ENCODE results near the gene SLC25A38.

Gene SLC25A38

DNA sequence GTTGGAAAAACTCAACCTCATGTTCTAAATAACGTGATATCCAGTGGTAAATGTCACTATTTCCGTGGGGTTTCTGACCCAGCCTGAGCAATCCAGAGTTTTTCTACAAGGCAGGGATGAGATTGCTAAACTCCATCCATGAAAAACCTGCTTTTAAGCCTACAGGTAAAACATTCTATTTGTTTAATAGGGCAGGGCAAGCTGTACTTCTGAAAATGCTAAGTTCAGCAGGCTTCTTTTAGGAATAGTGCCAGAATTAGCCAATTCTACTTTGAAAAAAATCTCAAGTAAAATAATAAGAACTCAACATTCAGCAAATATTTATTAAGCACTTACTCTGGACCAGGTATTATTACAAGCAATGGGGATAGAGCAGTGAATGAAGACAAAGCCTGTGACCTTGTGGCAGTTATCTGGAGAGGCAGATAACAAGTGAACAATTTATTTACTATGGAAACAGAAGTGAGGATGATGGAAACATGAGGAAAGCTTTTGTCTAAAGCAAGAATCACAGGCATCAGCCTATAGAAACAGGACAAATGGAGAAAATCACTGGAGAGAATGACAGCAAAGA lies 36.7 kb downstream of the SLC25A38 start:
- H3F3A ChIP-seq (ENCODE audit: control insufficient read depth, insufficient read depth), result peaks cover 15% of the 10 kb centered on the region
- no peaks in the 10 kb centered on the region for H3K4me1 ChIP-seq (ENCODE audit: control insufficient read depth, low read length)
- TF ChIP-seq EZH2phosphoT487 (IDR thresholded peaks at IDR 0.05; ENCODE audit: borderline replicate concordance, low read length), result no peak
- H3K4me3 ChIP-seq (ENCODE audit: low read length), result no peak overlapping the region
- no peak overlapping the region for H3K4me2 ChIP-seq (ENCODE audit: low read length)
- H3K27ac ChIP-seq (ENCODE audit: low read depth, low read length), result no peak overlapping the region
- no peaks in the 10 kb centered on the region for H3K9me3 ChIP-seq (ENCODE audit: control insufficient read depth, insufficient read depth, low read length)
- no peaks in the 10 kb centered on the region for H4K20me1 ChIP-seq (ENCODE audit: control insufficient read depth, insufficient read depth, low read depth, low read length)
- no peaks in the 10 kb centered on the region for H3K36me3 ChIP-seq (ENCODE audit: control insufficient read depth, low read length)
- no peaks in the 10 kb centered on the region for H3K9me2 ChIP-seq (replicated peaks; ENCODE audit: control insufficient read depth, low read length)
- peaks cover 9% of the 10 kb centered on the region for H3K27me3 ChIP-seq (ENCODE audit: control insufficient read depth, low read length)
- no peaks in the 10 kb centered on the region for H3K79me2 ChIP-seq (ENCODE audit: control insufficient read depth, low read length)

DNA sequence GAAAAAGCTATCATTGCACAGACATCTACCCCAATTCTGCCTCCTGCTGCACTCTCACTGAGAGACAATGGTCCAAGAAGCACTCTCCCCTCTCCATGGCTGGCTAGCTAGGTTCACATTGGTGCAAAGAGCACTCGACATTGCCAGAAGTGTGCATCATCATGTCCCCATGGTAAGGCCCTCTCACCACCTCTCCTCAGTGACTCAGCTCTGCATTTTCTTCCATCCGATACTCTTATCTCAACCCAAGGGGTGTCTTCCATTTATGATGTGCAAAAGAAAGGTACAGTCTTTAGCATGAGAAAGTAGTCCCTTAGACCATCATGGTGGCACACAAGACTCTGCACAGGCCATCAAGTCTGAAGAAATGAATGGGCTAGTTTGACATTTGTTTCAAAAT lies 37.4 kb downstream of the SLC25A38 start:
- Histone ChIP-seq H3K27ac (ENCODE audit: low read depth, low read length) (no peak overlapping the region), H3K4me1 (ENCODE audit: control insufficient read depth, low read length) (no peaks in the 10 kb centered on the region), H3K9me3 (ENCODE audit: control insufficient read depth, insufficient read depth, low read length) (no peaks in the 10 kb centered on the region), H3K79me2 (ENCODE audit: control insufficient read depth, low read length) (no peaks in the 10 kb centered on the region), H3K4me2 (ENCODE audit: low read length) (no peak overlapping the region), H3K4me3 (ENCODE audit: low read length) (no peak overlapping the region), H3K36me3 (ENCODE audit: control insufficient read depth, low read length) (no peaks in the 10 kb centered on the region), H3K27me3 (ENCODE audit: control insufficient read depth, low read length) (peaks cover 9% of the 10 kb centered on the region), H4K20me1 (ENCODE audit: control insufficient read depth, insufficient read depth, low read depth, low read length) (no peaks in the 10 kb centered on the region), H3F3A (ENCODE audit: control insufficient read depth, insufficient read depth) (peaks cover 10% of the 10 kb centered on the region), H3K9me2 (replicated peaks; ENCODE audit: control insufficient read depth, low read length) (no peaks in the 10 kb centered on the region)
- TF ChIP-seq, protein P1, sequence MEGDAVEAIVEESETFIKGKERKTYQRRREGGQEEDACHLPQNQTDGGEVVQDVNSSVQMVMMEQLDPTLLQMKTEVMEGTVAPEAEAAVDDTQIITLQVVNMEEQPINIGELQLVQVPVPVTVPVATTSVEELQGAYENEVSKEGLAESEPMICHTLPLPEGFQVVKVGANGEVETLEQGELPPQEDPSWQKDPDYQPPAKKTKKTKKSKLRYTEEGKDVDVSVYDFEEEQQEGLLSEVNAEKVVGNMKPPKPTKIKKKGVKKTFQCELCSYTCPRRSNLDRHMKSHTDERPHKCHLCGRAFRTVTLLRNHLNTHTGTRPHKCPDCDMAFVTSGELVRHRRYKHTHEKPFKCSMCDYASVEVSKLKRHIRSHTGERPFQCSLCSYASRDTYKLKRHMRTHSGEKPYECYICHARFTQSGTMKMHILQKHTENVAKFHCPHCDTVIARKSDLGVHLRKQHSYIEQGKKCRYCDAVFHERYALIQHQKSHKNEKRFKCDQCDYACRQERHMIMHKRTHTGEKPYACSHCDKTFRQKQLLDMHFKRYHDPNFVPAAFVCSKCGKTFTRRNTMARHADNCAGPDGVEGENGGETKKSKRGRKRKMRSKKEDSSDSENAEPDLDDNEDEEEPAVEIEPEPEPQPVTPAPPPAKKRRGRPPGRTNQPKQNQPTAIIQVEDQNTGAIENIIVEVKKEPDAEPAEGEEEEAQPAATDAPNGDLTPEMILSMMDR (IDR thresholded peaks at IDR 0.05; ENCODE audit: low read depth, low read length, poor library complexity, severe bottlenecking), result no peak
- TF ChIP-seq EZH2phosphoT487 (IDR thresholded peaks at IDR 0.05; ENCODE audit: borderline replicate concordance, low read length), result no peak

DNA sequence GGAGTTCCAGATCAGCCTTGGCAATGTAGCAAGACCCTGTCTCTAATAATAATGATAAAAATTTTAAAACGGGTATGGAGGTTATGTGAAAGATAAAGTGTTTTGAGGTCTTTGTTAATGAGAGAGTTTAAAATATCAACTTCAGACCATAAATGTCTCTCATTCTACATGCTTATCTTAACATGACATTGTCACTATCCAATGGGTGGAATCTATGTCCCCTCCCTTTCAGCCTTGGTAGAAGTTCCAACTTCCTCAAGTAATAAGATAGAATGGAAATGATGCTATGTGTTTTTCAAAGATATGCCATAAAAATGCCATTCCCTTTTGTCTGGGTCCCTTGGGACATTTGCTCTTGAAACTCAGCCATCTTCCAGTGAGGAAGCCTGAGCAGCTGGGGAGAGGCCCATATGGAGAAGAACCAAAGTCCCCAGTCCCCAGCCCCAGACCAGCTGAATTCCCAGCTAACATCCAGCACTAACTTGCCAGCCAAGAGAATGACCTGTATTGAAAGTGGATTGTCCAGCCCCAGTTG lies 40.3 kb downstream of the SLC25A38 start:
- TF ChIP-seq, protein P1 (IDR thresholded peaks at IDR 0.05; ENCODE audit: low read depth, low read length, poor library complexity, severe bottlenecking), result no peak
- TF ChIP-seq EZH2phosphoT487 (IDR thresholded peaks at IDR 0.05; ENCODE audit: borderline replicate concordance, low read length), result no peak

DNA sequence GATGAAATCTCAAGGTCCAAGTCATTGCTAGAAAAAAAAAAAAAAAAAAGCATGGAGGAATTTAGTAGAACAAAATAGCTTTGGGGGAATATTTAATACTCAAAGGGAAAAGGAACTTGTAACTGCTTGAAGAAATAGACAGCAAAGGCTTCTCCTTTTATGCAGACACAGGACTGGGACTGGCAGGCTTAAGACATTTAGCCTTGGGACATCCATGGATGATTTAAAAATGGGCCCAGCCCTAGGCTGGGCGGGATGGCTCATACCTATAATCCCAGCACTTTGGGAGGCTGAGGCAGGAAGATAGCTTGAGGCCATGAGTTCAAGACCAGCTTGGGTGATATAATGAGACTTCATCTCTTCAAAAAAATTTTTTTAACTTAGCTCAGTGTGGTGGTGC lies 43.1 kb downstream of the SLC25A38 start:
- H3K27ac ChIP-seq (ENCODE audit: low read depth, low read length), result no peak overlapping the region
- H4K20me1 ChIP-seq (ENCODE audit: control insufficient read depth, insufficient read depth, low read depth, low read length), result no peaks in the 10 kb centered on the region
- H3F3A ChIP-seq (ENCODE audit: control insufficient read depth, insufficient read depth), result no peaks in the 10 kb centered on the region
- no peaks in the 10 kb centered on the region for H3K9me3 ChIP-seq (ENCODE audit: control insufficient read depth, insufficient read depth, low read length)
- no peaks in the 10 kb centered on the region for H3K9me2 ChIP-seq (replicated peaks; ENCODE audit: control insufficient read depth, low read length)
- H3K79me2 ChIP-seq (ENCODE audit: control insufficient read depth, low read length), result no peaks in the 10 kb centered on the region
- H3K36me3 ChIP-seq (ENCODE audit: control insufficient read depth, low read length), result no peaks in the 10 kb centered on the region
- H3K27me3 ChIP-seq (ENCODE audit: control insufficient read depth, low read length), result peaks cover 12% of the 10 kb centered on the region
- TF ChIP-seq EZH2phosphoT487 (IDR thresholded peaks at IDR 0.05; ENCODE audit: borderline replicate concordance, low read length), result no peak
- TF ChIP-seq, protein P1 (IDR thresholded peaks at IDR 0.05; ENCODE audit: low read depth, low read length, poor library complexity, severe bottlenecking), result no peak
- no peak overlapping the region for H3K4me2 ChIP-seq (ENCODE audit: low read length)
- H3K4me3 ChIP-seq (ENCODE audit: low read length), result no peak overlapping the region
- H3K4me1 ChIP-seq (ENCODE audit: control insufficient read depth, low read length), result no peaks in the 10 kb centered on the region

More for the DNA sequence above, 40.3 kb downstream of the SLC25A38 start:
- Histone ChIP-seq H3K79me2 (ENCODE audit: control insufficient read depth, low read length) (no peaks in the 10 kb centered on the region), H3K27ac (ENCODE audit: low read depth, low read length) (no peak overlapping the region), H3K4me3 (ENCODE audit: low read length) (no peak overlapping the region), H3K27me3 (ENCODE audit: control insufficient read depth, low read length) (peaks cover 19% of the 10 kb centered on the region), H3K9me2 (replicated peaks; ENCODE audit: control insufficient read depth, low read length) (no peaks in the 10 kb centered on the region), H3K4me2 (ENCODE audit: low read length) (no peak overlapping the region), H4K20me1 (ENCODE audit: control insufficient read depth, insufficient read depth, low read depth, low read length) (no peaks in the 10 kb centered on the region), H3K9me3 (ENCODE audit: control insufficient read depth, insufficient read depth, low read length) (no peaks in the 10 kb centered on the region), H3K36me3 (ENCODE audit: control insufficient read depth, low read length) (no peaks in the 10 kb centered on the region), H3K4me1 (ENCODE audit: control insufficient read depth, low read length) (no peaks in the 10 kb centered on the region), H3F3A (ENCODE audit: control insufficient read depth, insufficient read depth) (no peaks in the 10 kb centered on the region)
